Peyer's patch (tissue), 4 donors: ENCODE measurements around the gene FCN1.

Source experiments
- CTCF ChIP-seq, 6 experiments: fragments of 450-650 bp in 4 of 6; fragments of 200-600 bp in 2 of 6; sonication (generic) in 1 of 6; IDR thresholded peaks; one replicate each; pipeline ENCODE4 v1.5.1; 2017 to 2019; ENCODE audit warnings: antibody characterized with exemption in 6 of 6, mild to moderate bottlenecking in 3 of 6, moderate library complexity in 1 of 6
- POLR2A ChIP-seq, 2 donors: fragments of 450-650 bp; IDR thresholded peaks; one replicate each; pipeline ENCODE4 v1.5.1; 2017; ENCODE audit warnings: antibody characterized with exemption in 2 of 2, mild to moderate bottlenecking in 2 of 2, moderate library complexity in 2 of 2

- TF ChIP-seq POLR2A (IDR thresholded peaks at IDR 0.05) (no peak), CTCF (IDR thresholded peaks at IDR 0.05) (no peak)
Observed at GRCh38 chr9:134947265-134947955, 29.7 kb upstream of the FCN1 start.
